A549 treated with RU486 at 1 μM for 4 hours (cell line): ENCODE results near the gene CDH16. TPM values are rescaled to one million over a fixed set of nuclear protein-coding genes. Genes with fewer than 3 reads are reported as not detected.

Experiments
- total RNA-seq: library from RNA; stranded (reverse); fragments of 200-300 nt; extraction: Qiagen RNA extraction; gene quantifications from 5 replicates; pipeline ENCODE4 v1.2.3, GENCODE V29; 2022; ENCODE audit warnings: low read depth

Gene CDH16
- total RNA-seq: 0.21 to 0.42 TPM (median 0.25 TPM) in 5 replicates

GRCh38 chr16:66918803-66919568 is at the start of gene CDH16:
TSS of gene CDH16 (minus strand) at chr16:66918885. CDS start at chr16:66918065, 820 bp downstream.

GRCh38 chr16:66961065-66961744 is 42.5 kb upstream of the CDH16 start, which contains the start of gene CES3:
TSS of gene CES3 (plus strand) at chr16:66961266. CDS start at chr16:66961308, 42 bp downstream.

GRCh38 chr16:66935314-66936011 is 16.8 kb upstream of the CDH16 start, which contains the start of gene CES2:
TSS of gene CES2 (plus strand) at chr16:66935516. CDS start at chr16:66935636, 120 bp downstream.

GRCh38 chr16:66934138-66934838 is 15.6 kb upstream of the CDH16 start, which contains the start of gene CIAO2B:
TSS of gene CIAO2B (minus strand) at chr16:66934402. CDS start at chr16:66934364, 38 bp downstream.

GRCh38 chr16:66925322-66925840 is 6.7 kb upstream of the CDH16 start, which contains the start of gene RRAD:
TSS of gene RRAD (minus strand) at chr16:66925535. CDS start at chr16:66925179, 356 bp downstream.

GRCh38 chr16:66880288-66881013 is 38.2 kb downstream of the CDH16 start, which contains the start of gene PDP2:
TSS of gene PDP2 (plus strand) at chr16:66880515. CDS start at chr16:66884285, 3,770 bp downstream.

Other genes with a start within 250 kb of the CDH16 start
- gene CMTM4, start 222.1 kb downstream of the CDH16 start, total RNA-seq: 17.0 to 34.1 TPM (median 31.2 TPM) in 5 replicates
- 32.0 to 53.2 TPM (median 50.5 TPM) in 5 replicates for gene DYNC1LI2, start 167.3 kb downstream of the CDH16 start, total RNA-seq
- not detected in 5 replicates for gene TERB1, start 117.3 kb downstream of the CDH16 start, total RNA-seq
- 39.8 to 75.2 TPM (median 70.2 TPM) in 5 replicates for gene NAE1, start 87.9 kb downstream of the CDH16 start, total RNA-seq
- not detected in 5 replicates for gene CA7, start 74.5 kb downstream of the CDH16 start, total RNA-seq
- 4.0 to 7.2 TPM (median 5.8 TPM) in 5 replicates for gene PDP2, start 38.4 kb downstream of the CDH16 start, total RNA-seq
- gene RRAD, start 6.7 kb upstream of the CDH16 start, total RNA-seq: 7.4 to 17.6 TPM (median 12.5 TPM) in 5 replicates
- 127 to 184 TPM (median 169 TPM) in 5 replicates for gene CIAO2B, start 15.5 kb upstream of the CDH16 start, total RNA-seq
- gene CES2, start 16.6 kb upstream of the CDH16 start, total RNA-seq: 25.7 to 32.6 TPM (median 30.3 TPM) in 5 replicates
- 1.5 to 2.2 TPM (median 1.9 TPM) in 5 replicates for gene CES3, start 42.4 kb upstream of the CDH16 start, total RNA-seq
- gene CES4A, start 69.7 kb upstream of the CDH16 start, total RNA-seq: 1.4 to 2.1 TPM (median 1.6 TPM) in 5 replicates
- 46.6 to 57.3 TPM (median 50.3 TPM) in 5 replicates for gene CBFB, start 110.3 kb upstream of the CDH16 start, total RNA-seq
- gene PHAF1, start 191.1 kb upstream of the CDH16 start, total RNA-seq: 22.5 to 25.5 TPM (median 24.4 TPM) in 5 replicates
- 6.3 to 8.5 TPM (median 8.3 TPM) in 5 replicates for gene B3GNT9, start 232.1 kb upstream of the CDH16 start, total RNA-seq
- gene TRADD, start 241.0 kb upstream of the CDH16 start, total RNA-seq: 10.8 to 20.6 TPM (median 18.2 TPM) in 5 replicates
- 5.0 to 8.5 TPM (median 7.1 TPM) in 5 replicates for gene FBXL8, start 241.1 kb upstream of the CDH16 start, total RNA-seq
- 8.5 to 15.7 TPM (median 12.7 TPM) in 5 replicates for gene HSF4, start 245.9 kb upstream of the CDH16 start, total RNA-seq